ENCODE results near the gene E4F1. TPM values are rescaled to one million over a fixed set of nuclear protein-coding genes. Genes with fewer than 3 reads are reported as not detected.

E4F1 gene
- total RNA-seq, 1 donor from 2014 or later, result 13.6 TPM

- intact Hi-C loops (cut with DNase I), result loop anchor here (10.0 kb wide), 1 partner anchor 58 kb away; no protein-coding TSS in a partner anchor
- DNase-seq, result no peak
- no peak for ATAC-seq (ENCODE audit: poor library complexity)
Observed at GRCh38 chr16:2187212-2187611, 36.2 kb upstream of the E4F1 start.

- intact Hi-C loops (cut with DNase I), result loop anchor here (10.0 kb wide), 1 partner anchor 56 kb away; no protein-coding TSS in a partner anchor
- ATAC-seq (ENCODE audit: poor library complexity) (no peak), DNase-seq (no peak)
Observed at GRCh38 chr16:2188395-2188794, 35.0 kb upstream of the E4F1 start.

- ATAC-seq (ENCODE audit: poor library complexity) (no peak), DNase-seq (no peak)
- intact Hi-C loops (cut with DNase I), result loop anchor here (10.0 kb wide), 1 partner anchor 55 kb away; no protein-coding TSS in a partner anchor
Observed at GRCh38 chr16:2189252-2189893, 34.0 kb upstream of the E4F1 start.

GRCh38 chr16:2190002-2190658 lies 33.3 kb upstream of the E4F1 start:
- ATAC-seq (ENCODE audit: poor library complexity), result no peak
- intact Hi-C loops (cut with DNase I), result no loop called here
- DNase-seq, result no peak

GRCh38 chr16:2190659-2191445 lies 32.5 kb upstream of the E4F1 start:
- intact Hi-C loops (cut with DNase I), result no loop called here
- DNase-seq, result no peak
- peak; percentile 4 for ATAC-seq (ENCODE audit: poor library complexity)

- ATAC-seq (ENCODE audit: poor library complexity) (peak; percentile 30), DNase-seq (peak; percentile 58)
- intact Hi-C loops (cut with DNase I), result no loop called here
Observed at GRCh38 chr16:2191446-2191706, 32.0 kb upstream of the E4F1 start.

- intact Hi-C loops (cut with DNase I), result no loop called here
- DNase-seq (no peak), ATAC-seq (ENCODE audit: poor library complexity) (no peak)
Observed at GRCh38 chr16:2194166-2194834, 29.1 kb upstream of the E4F1 start.

- ATAC-seq (ENCODE audit: poor library complexity), result peak; percentile 59
- no peak for DNase-seq
- intact Hi-C loops (cut with DNase I), result no loop called here
Observed at GRCh38 chr16:2194852-2195321, 28.5 kb upstream of the E4F1 start.

GRCh38 chr16:2195322-2196161 lies 27.8 kb upstream of the E4F1 start:
- intact Hi-C loops (cut with DNase I), result no loop called here
- no peak for DNase-seq
- ATAC-seq (ENCODE audit: poor library complexity), result no peak

- ATAC-seq (ENCODE audit: poor library complexity), result peak; percentile 21
Observed at GRCh38 chr16:2196162-2196980, 27.0 kb upstream of the E4F1 start, which contains the start of gene CASKIN1. TSS of gene CASKIN1 (minus strand) at chr16:2196605. CDS start at chr16:2196432, 173 bp downstream.

GRCh38 chr16:2196981-2197511 lies 26.3 kb upstream of the E4F1 start:
- ATAC-seq (ENCODE audit: poor library complexity), result no peak
- no peak for DNase-seq
- intact Hi-C loops (cut with DNase I), result no loop called here

More at GRCh38 chr16:2196162-2196980, 27.0 kb upstream of the E4F1 start, which contains the start of gene CASKIN1:
- intact Hi-C loops (cut with DNase I), result no loop called here
- no peak for DNase-seq

GRCh38 chr16:2197765-2198164 lies 25.6 kb upstream of the E4F1 start:
- no peak for ATAC-seq (ENCODE audit: poor library complexity)

GRCh38 chr16:2198283-2198682 lies 25.1 kb upstream of the E4F1 start:
- DNase-seq (no peak), ATAC-seq (ENCODE audit: poor library complexity) (no peak)
- intact Hi-C loops (cut with DNase I), result no loop called here

More at GRCh38 chr16:2197765-2198164, 25.6 kb upstream of the E4F1 start:
- intact Hi-C loops (cut with DNase I), result no loop called here
- DNase-seq, result no peak

GRCh38 chr16:2199095-2199494 lies 24.3 kb upstream of the E4F1 start:
- ATAC-seq (ENCODE audit: poor library complexity), result no peak
- DNase-seq, result no peak
- intact Hi-C loops (cut with DNase I), result no loop called here

GRCh38 chr16:2199621-2200139 lies 23.7 kb upstream of the E4F1 start:
- intact Hi-C loops (cut with DNase I), result no loop called here
- ATAC-seq (ENCODE audit: poor library complexity) (no peak), DNase-seq (no peak)

GRCh38 chr16:2200313-2200712 lies 23.1 kb upstream of the E4F1 start:
- intact Hi-C loops (cut with DNase I), result no loop called here
- ATAC-seq (ENCODE audit: poor library complexity) (no peak), DNase-seq (no peak)

Measured in Right ventricle myocardium superior (tissue), 1 donor.